GM12865 (cell line): ENCODE data around the gene FOXP1.
A peak's percentile ranks its signal among the peaks of the same experiment; 100 is the strongest.

Source experiments
- DNase-seq: peaks from one replicate; pipeline ENCODE4 v3.0.0; 2010; ENCODE audit warnings: low read depth
- H3K4me3 ChIP-seq: 2 replicates; pipeline ENCODE4 v1.5.1; 2011; ENCODE audit warnings: mild to moderate bottlenecking, low read depth, low read length, control low read depth
- TF ChIP-seq, protein P1 (sequence below): IDR thresholded peaks from 2 replicates; pipeline ENCODE4 v1.5.1; 2011; ENCODE audit warnings: low read length, control low read depth, low read depth, inconsistent platforms; ENCODE audit not compliant: insufficient read depth; ENCODE audit errors: missing control alignments

The FOXP1 gene

GRCh38 chr3:71232895-71233294 lies 350.6 kb downstream of the FOXP1 start:
- no peak for DNase-seq
- TF ChIP-seq, protein P1, sequence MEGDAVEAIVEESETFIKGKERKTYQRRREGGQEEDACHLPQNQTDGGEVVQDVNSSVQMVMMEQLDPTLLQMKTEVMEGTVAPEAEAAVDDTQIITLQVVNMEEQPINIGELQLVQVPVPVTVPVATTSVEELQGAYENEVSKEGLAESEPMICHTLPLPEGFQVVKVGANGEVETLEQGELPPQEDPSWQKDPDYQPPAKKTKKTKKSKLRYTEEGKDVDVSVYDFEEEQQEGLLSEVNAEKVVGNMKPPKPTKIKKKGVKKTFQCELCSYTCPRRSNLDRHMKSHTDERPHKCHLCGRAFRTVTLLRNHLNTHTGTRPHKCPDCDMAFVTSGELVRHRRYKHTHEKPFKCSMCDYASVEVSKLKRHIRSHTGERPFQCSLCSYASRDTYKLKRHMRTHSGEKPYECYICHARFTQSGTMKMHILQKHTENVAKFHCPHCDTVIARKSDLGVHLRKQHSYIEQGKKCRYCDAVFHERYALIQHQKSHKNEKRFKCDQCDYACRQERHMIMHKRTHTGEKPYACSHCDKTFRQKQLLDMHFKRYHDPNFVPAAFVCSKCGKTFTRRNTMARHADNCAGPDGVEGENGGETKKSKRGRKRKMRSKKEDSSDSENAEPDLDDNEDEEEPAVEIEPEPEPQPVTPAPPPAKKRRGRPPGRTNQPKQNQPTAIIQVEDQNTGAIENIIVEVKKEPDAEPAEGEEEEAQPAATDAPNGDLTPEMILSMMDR, result no peak
- no peak overlapping the region for H3K4me3 ChIP-seq

DNA sequence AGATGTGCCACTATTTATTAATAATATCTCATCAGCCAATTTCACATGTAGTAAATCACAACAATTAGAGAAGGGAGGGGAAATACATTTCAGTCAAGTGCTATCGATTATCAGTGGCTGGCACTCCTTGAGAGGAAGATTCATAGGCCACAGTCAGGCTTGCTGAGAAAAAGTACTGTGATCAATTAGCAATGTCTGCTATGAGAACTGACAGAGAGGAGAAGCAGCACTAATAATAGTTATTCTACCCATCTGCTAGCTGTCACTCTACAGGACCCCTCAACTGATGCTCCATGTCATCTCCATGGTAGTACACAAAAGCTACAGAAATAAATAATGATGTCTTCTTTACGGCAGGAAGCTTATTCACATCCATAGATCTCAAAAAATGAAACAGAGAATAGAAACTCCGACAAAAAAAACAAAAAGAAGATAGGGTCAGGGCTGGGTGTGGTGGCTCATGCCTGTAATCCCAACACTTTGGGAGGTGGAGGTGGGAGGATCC lies 351.3 kb downstream of the FOXP1 start:
- H3K4me3 ChIP-seq, result no peak overlapping the region

GRCh38 chr3:71231680-71232079 lies 351.8 kb downstream of the FOXP1 start:
- no peak overlapping the region for H3K4me3 ChIP-seq
- TF ChIP-seq, protein P1, result no peak
- DNase-seq, result no peak

More for the DNA sequence above, 351.3 kb downstream of the FOXP1 start:
- TF ChIP-seq, protein P1, result no peak
- no peak for DNase-seq

DNA sequence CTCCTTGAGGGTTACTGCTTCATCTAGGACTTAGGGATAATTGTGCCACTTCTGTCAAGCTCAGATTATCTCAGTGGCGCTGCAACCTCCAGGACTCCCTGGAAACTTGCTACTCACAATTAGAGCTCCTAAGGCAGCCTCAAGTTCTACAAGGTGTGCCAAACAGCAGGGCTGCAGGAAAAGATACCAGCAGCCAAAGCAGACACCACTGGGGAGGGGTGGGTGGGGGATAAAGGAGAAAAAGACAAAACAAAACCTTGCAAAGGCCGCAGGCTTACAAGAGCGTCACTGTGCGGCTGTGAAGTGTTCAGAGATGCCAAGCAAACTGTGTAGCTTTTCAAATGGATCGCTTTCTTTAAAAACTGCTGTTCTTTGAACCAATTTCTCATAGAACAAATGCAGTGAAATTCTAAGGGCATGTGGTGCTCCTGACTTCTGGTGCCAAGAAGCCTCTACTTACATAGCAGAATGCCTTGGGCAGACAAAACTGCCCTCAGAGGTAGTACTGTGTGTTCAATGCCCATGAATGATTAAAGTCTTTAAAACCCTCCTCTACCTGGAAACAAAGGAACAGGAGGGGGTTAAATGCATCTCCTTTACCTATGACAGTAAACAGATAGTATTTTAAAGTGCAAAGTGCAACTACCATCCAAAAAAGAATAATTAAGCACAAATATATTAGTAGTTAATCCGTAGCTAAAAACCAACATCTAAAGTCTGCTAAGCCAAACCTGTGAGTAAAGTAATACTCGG lies 353.4 kb downstream of the FOXP1 start:
- TF ChIP-seq, protein P1, result no peak
- DNase-seq, result no peak
- no peak overlapping the region for H3K4me3 ChIP-seq

DNA sequence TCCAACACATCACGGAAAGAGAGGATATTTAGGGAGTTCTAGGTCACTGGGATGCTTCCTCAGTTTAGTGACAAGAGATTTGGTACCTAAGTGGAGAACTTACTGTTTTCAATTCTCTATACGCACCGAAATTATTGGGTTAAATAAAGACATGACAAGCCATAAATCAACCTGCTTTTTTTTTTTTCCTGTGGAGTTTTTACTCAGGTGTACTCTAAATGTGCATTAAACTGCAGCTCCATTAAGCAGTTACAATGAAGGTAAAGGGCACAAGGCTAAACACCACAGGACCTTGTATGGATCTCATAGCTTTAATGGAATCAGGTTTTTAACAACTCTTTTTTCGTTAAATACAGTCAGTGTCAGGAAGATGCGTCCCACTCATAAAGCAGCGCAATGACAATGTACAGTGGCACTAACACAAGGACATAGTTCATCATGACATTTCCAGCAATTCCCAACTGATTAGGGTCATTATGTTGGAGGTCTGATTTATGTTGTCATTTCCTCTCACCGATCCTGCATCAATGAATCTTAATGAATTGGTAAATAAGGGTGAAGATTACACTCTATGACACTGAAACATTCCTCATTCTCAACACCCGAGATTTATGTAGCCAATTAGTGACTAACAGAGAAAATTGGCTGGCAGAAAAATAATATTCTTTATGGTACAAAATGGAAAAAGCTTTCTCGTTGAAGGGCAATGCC lies 355.2 kb downstream of the FOXP1 start:
- H3K4me3 ChIP-seq, result no peak overlapping the region
- DNase-seq, result no peak
- TF ChIP-seq, protein P1, result no peak

DNA sequence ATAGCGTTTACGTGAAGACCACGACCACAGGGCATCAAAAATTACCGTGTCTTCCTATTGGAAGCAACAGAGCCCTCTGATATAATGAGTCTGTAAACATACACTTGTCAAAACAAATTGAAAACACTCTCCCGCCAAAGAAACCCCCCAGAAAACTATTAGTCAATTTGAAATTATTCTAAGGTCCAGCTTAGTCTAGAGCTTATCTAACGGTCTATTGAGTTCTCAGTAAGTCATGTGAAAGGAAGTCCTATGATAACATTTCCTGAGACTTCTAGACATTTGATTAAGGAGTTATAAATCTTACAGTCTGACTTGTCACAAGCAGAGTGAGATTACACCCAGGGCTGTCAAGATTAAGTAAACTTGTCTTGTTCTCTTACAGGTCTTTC lies 356.3 kb downstream of the FOXP1 start:
- H3K4me3 ChIP-seq, result peak overlapping the region; percentile 34
- TF ChIP-seq, protein P1, result no peak
- DNase-seq, result no peak
